NB4 (cell line): ENCODE results near the gene DAZAP1.

Experiments used
- CTCF ChIP-seq: IDR thresholded peaks from one replicate; pipeline ENCODE4 v1.5.1; 2012; ENCODE audit warnings: low read depth, low read length
- POLR2A ChIP-seq: IDR thresholded peaks from 2 replicates; pipeline ENCODE4 v1.6.1; 2011; ENCODE audit warnings: mild to moderate bottlenecking; ENCODE audit not compliant: insufficient read length; ENCODE audit errors: extremely low read depth

DNA sequence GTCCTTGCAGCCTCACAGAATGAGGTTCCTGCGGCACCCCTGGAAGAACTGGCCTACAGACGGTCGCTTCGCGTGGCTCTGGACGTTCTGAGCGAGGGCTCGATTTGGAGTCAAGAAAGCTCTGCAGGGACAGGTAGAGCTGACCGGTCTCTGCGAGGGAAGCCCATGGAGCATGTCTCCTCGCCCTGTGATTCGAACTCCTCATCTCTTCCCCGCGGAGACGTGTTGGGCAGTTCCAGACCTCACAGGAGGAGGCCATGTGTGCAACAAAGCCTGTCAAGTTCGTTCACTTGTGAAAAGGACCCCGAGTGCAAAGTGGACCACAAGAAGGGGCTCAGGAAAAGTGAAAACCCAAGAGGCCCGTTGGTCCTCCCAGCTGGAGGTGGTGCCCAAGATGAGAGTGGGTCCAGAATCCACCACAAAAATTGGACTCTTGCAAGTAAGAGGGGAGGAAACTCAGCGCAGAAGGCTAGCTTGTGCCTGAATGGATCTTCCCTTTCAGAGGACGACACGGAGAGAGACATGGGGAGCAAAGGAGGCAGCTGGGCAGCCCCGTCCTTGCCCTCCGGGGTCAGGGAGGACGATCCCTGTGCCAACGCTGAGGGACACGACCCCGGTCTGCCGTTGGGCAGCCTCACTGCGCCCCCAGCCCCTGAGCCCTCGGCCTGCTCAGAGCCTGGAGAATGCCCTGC lies 47.1 kb upstream of the DAZAP1 start:
- no peak for TF ChIP-seq CTCF
- no peak for TF ChIP-seq POLR2A
